Activated CD8-positive, alpha-beta T cell treated with anti-CD3 and anti-CD28 coated beads, Interleukin-2, amount 10 ng/mL, durations not matched to agents 7 days and 5 days (primary cell): ENCODE data around the gene RAPGEF1. TPM values are rescaled to one million over a fixed set of nuclear protein-coding genes. Genes with fewer than 3 reads are reported as not detected.

Source experiments
- ATAC-seq: fragments of 150-1000 bp; cut with Tn5 transposase; one replicate; pipeline ENCODE4 v1.10.0; 2021; ENCODE audit warnings: moderate library complexity
- CTCF ChIA-PET: fragments of 350-600 bp; sonication (Branson Sonifier 250); formaldehyde crosslinking; loops from one replicate; lab custom pipeline; 2021; ENCODE audit warnings: antibody characterized with exemption; lab: Charles Lee
- POLR2A ChIA-PET: fragments of 350-600 bp; sonication (Branson Sonifier 250); formaldehyde crosslinking; loops from one replicate; lab custom pipeline; 2021; ENCODE audit warnings: antibody characterized with exemption; lab: Charles Lee
- DNase-seq: peaks from one replicate; pipeline ENCODE4 v3.0.0-alpha.2; 2020
- H3K27ac Mint-ChIP-seq: one replicate; pipeline ENCODE4 v1.8.0; 2021; ENCODE audit warnings: mild to moderate bottlenecking, mixed read lengths
- H3K27me3 Mint-ChIP-seq: one replicate; pipeline ENCODE4 v1.8.0; 2021; ENCODE audit warnings: low read depth, mixed read lengths
- H3K36me3 Mint-ChIP-seq: one replicate; pipeline ENCODE4 v1.8.0; 2021; ENCODE audit warnings: low read depth, mixed read lengths
- H3K4me1 Mint-ChIP-seq: one replicate; pipeline ENCODE4 v1.8.0; 2021; ENCODE audit warnings: low read depth, mixed read lengths
- H3K4me3 Mint-ChIP-seq: one replicate; pipeline ENCODE4 v1.8.0; 2021; ENCODE audit warnings: mild to moderate bottlenecking, mixed read lengths
- H3K9me3 Mint-ChIP-seq: one replicate; pipeline ENCODE4 v1.8.0; 2022; ENCODE audit warnings: mixed read lengths; ENCODE audit not compliant: insufficient read depth
- total RNA-seq, 2 experiments: library from RNA; stranded (reverse); gene quantifications; one replicate each; pipeline ENCODE4 v1.2.3, GENCODE V29; 2021

The RAPGEF1 gene
- total RNA-seq, 2 experiments from 2014 or later = 128 TPM

DNA sequence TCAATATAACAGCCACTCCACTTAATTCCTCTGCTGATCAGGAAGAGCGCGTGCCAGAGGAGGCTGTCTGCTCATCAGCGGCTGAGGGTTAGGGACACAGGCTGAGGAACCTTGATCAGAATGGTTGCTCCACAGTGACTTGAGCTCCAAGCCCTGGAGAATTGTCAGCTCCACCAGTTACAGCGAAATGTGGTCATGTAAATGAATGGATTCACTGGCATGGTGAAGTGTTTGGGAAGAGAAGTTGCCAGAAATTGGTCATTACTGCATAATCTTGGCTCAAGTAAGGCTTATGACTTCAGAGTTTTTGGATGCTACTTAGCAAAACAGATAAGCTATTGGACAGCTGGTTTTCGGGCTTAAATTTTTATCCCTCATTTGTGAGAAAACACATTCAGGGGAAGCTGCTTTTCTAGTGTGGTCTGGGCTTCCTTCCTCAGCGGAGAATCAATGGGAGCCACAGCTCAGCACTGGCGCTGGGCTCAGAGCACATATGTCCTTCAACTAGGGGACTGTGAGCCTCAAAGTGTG, 129.6 kb downstream of the RAPGEF1 start:
- Mint-ChIP-seq H3K27me3 (no peaks in the 10 kb centered on the region), H3K4me3 (no peak overlapping the region), H3K36me3 (peaks cover 36% of the 10 kb centered on the region), H3K4me1 (peaks cover 3% of the 10 kb centered on the region), H3K9me3 (no peaks in the 10 kb centered on the region), H3K27ac (peak overlapping the region; percentile 16)
- CTCF ChIA-PET = interaction anchor here (1.3 kb wide), 1 partner anchor 19 kb away, joined by 4 read pairs; no protein-coding TSS in a partner anchor
- POLR2A ChIA-PET = interaction anchor here (0.7 kb wide), 1 partner anchor 285 kb away, joined by 3 read pairs; no protein-coding TSS in a partner anchor
- ATAC-seq = no peak
- DNase-seq = no peak

DNA sequence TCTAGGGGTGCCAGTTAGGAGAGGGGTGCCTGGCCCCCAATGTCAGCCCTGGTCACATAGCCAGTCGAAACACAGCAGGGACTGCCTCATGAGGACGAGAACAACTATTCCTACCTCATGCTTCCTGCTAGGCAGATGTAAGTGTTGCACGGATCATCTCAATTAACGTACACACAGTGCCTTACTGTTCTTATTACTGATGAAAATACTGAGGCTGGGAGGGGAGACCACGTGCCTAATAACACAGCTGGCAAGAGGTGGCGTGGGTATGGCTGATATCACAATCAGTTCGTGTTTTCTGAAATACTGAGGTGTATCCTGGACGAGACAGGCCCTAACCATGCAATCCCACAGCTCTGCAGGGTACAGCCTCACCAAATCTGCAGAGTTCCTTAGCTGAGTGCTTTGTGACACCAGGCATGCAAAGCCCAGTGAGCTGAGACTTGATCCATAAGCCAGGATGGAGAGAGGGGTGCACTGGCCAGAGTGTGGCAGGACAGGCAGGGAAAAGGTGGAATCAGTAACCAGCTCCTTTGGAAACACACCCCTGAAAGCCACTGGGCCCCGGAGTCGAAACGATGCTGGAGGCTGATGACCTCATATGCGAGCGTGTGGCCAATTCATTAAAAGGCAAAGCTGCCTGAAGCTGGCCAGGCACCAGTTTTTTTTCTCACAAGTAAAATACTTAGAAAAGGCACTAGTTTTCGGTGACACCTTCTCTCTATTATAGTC, 130.6 kb downstream of the RAPGEF1 start:
- DNase-seq = no peak
- Mint-ChIP-seq H3K4me3 (no peak overlapping the region), H3K27me3 (no peaks in the 10 kb centered on the region), H3K27ac (no peak overlapping the region), H3K36me3 (peaks cover 38% of the 10 kb centered on the region), H3K4me1 (peaks cover 3% of the 10 kb centered on the region), H3K9me3 (no peaks in the 10 kb centered on the region)
- ChIA-PET CTCF (interaction anchor here (1.3 to 1.4 kb wide), 2 partner anchors 18 to 24 kb away, joined by 3 to 4 read pairs; no protein-coding TSS in a partner anchor), POLR2A (no interaction called here)
- ATAC-seq = no peak

DNA sequence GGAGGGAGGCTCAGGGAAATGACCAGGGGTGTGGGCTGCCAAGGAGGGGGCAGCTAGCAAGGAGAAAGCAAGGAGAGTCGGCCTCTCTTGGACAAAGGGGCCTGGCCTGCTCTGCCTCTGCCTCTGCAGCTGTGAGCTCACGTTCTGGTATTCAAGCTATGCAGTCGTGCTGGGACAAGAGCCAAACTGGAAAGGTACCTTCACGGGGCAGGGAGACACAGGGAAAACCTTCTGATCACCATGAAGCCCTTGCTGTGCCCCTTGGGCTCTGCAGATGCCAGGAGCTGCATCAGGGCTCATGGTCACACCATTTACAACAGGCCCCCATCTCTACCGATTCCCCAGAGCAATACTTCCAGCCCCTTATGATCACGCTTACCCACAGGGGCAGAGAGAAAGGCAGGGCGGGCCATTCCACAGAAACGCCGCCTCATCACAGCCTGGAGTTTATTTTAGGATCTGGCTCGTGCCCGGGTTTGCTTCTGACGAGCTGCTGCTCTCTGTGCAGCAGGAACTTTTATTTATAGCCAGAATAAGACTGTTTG, 131.3 kb downstream of the RAPGEF1 start:
- H3K4me3 Mint-ChIP-seq = no peak overlapping the region
- H3K36me3 Mint-ChIP-seq = peaks cover 42% of the 10 kb centered on the region
- peak overlapping the region; percentile 45 for H3K27ac Mint-ChIP-seq
- H3K27me3 Mint-ChIP-seq = no peaks in the 10 kb centered on the region
- ChIA-PET CTCF (interaction anchor here (1.4 kb wide), 1 partner anchor 23 kb away, joined by 3 read pairs; no protein-coding TSS in a partner anchor), POLR2A (no interaction called here)
- H3K4me1 Mint-ChIP-seq = peaks cover 3% of the 10 kb centered on the region
- no peak for DNase-seq
- ATAC-seq = no peak
- no peaks in the 10 kb centered on the region for H3K9me3 Mint-ChIP-seq

DNA sequence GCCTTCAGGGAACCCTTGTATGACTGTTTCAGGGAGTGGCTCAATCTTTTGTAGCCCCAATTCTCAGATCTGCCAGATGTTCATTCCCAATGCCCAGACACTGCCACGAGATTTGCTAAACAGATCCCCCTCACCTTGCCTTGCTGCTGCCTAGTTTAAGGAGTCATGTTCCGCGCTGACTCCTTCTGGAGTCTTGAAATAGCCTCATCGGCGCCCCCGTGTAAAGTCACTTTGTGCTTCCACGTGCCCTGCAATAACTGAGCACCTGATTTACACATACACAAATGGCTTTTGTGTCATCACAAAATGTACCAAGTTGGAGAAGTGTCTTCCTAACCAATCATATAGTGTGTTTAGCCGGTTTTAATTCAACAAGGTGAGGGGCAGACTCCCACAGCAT, 132.3 kb downstream of the RAPGEF1 start:
- Mint-ChIP-seq H3K36me3 (peaks cover 40% of the 10 kb centered on the region), H3K27ac (no peak overlapping the region), H3K27me3 (no peaks in the 10 kb centered on the region), H3K4me3 (no peak overlapping the region), H3K9me3 (no peaks in the 10 kb centered on the region), H3K4me1 (peaks cover 3% of the 10 kb centered on the region)
- ChIA-PET CTCF (no interaction called here), POLR2A (no interaction called here)
- no peak for DNase-seq
- no peak for ATAC-seq

DNA sequence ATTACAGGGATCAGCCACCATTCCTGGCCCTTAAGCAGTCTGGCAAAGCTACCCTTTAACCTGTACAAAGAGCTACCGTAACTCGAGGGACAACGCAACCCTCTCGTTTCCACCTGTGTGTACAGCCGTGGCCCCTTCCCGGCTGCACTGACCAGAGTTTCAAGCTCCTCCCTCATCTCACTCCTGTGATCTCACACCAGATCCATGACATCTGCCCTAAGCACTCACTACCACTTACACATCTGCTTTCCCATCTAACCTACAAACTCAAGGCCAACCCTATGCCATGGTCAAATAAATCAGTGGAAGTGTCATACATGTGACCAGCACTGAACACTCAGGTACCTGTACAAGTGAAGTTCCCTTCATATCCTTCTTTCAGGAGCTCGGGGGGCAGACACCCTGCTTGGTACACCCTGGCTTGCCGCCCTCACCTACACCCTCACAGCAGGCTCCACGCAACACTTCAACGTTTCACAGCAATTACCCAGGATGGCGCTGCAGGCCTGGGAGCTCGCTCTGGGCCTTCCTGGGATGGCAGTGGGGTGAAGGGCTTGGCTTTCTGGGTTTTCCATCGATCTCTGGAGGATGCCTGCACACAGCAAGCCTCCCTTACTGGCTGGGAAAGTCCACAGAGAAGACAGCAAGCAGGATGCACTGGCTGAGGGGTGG, 132.8 kb downstream of the RAPGEF1 start:
- Mint-ChIP-seq H3K27ac (no peak overlapping the region), H3K4me1 (peaks cover 3% of the 10 kb centered on the region), H3K27me3 (no peaks in the 10 kb centered on the region), H3K36me3 (peaks cover 43% of the 10 kb centered on the region), H3K4me3 (no peak overlapping the region), H3K9me3 (no peaks in the 10 kb centered on the region)
- no peak for DNase-seq
- CTCF ChIA-PET = no interaction called here
- POLR2A ChIA-PET = interaction anchor here (1.8 kb wide), 1 partner anchor 90 kb away, joined by 4 read pairs; no protein-coding TSS in a partner anchor
- ATAC-seq = no peak

DNA sequence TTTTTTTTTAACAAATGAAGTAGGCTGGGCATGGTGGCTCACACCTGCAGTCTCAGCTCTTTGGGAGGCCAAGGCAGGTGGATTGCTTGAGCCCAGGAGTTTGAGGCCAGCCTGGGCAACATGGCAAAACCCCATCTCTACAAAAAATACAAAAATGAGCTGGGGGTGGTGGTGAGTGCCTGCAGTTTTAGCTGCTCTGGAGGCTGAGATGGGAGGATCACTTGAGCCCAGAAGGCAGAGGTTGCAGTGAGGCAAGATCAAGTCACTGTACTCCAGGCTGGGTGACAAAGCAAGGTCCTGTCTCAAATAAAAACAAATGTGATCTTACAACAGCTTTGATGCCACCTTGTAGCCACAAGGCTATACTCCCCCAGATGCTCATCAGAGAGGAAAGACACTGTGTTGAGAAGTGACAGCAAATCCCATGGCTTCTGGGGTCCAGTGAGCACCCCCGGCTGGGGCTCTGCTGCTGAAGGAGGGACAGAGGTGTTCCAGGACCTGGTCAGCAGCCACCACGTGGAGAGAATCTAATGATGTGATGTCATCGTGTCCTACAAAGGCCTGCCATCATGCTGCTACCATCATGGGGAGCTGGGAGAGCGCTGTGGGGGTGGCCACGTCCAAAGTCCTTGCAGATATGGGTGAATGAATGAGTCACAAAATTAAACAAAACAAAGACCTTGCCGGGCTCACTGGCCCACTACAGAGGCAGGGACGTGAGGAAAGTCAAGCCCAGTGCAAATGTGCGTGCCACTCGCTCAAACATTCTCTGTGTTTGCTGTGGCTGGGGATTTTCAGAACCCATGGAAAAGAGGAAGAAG, 133.9 kb downstream of the RAPGEF1 start:
- ATAC-seq = no peak
- POLR2A ChIA-PET = interaction anchor here (1.8 kb wide), 1 partner anchor 91 kb away, joined by 4 read pairs; no protein-coding TSS in a partner anchor
- no peak overlapping the region for H3K4me3 Mint-ChIP-seq

DNA sequence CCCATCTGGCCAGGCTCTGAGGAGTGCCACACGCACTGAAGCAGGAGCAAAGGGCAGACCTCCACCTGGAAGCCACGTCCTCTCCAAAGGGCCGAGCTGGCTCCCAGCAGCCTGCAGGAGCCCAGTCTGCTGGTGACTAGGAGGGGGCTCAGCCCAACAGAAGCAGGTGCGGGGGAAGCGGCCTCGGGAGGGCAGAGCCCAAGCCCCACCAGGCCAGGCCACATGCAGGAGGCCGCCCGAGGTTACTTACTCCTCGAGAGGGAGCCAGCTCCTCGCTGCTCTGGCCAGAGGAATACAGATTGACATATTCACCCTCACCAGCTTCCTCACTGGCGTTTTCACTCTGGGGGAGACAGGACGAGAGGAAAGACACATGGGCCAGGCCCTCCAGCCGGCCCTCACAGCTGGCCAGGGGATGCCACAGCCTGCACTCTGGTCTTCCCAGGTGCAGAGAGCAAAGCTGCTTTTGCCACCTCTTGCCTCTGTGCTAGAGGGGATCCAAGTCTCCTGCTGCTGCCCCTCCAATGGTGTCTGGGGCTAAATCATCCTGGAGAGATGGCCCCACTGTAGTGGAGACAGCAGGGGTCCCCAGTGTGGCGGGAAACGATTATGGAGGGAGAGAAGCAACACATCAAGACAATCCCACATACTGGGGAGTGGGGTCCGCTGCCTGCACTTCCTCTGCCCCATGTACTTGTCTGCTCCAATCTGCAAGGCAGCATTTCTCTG, 136.0 kb downstream of the RAPGEF1 start:
- no peak for ATAC-seq
- DNase-seq = no peak
- Mint-ChIP-seq H3K4me1 (no peaks in the 10 kb centered on the region), H3K36me3 (peaks cover 54% of the 10 kb centered on the region), H3K4me3 (no peak overlapping the region), H3K27ac (peak overlapping the region; percentile 8), H3K27me3 (no peaks in the 10 kb centered on the region), H3K9me3 (no peaks in the 10 kb centered on the region)
- CTCF ChIA-PET = interaction anchor here (1.0 to 1.4 kb wide), 2 partner anchors 11 to 12 kb away, joined by 3 to 4 read pairs; no protein-coding TSS in a partner anchor
- POLR2A ChIA-PET = no interaction called here

More for the DNA sequence above, 133.9 kb downstream of the RAPGEF1 start:
- Mint-ChIP-seq H3K27me3 (no peaks in the 10 kb centered on the region), H3K4me1 (peaks cover 3% of the 10 kb centered on the region), H3K27ac (peak overlapping the region; percentile 62), H3K9me3 (no peaks in the 10 kb centered on the region), H3K36me3 (peaks cover 46% of the 10 kb centered on the region)
- no peak for DNase-seq
- CTCF ChIA-PET = no interaction called here

DNA sequence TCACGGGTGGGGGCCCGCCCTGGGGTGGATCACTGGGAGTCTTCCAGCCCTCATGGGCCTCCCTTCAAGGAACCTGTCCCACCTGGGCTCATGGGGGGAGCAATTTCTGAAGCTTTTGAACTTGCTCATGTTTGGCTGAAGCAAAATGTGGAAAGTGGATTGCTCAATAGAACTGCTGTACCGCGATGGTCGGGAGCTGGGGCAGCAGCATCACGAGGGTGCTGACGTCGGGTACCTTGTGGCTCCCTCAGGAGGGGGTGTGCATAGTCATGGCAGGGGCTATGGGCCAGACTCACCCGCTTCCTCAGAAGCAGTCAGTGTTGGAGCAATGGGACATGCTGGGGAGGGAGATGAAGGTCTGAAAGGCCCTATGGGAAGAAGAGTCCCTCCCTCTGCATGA, 136.7 kb downstream of the RAPGEF1 start:
- ChIA-PET CTCF (interaction anchor here (1.4 kb wide), 1 partner anchor 10 kb away, joined by 4 read pairs; no protein-coding TSS in a partner anchor), POLR2A (no interaction called here)
- no peaks in the 10 kb centered on the region for H3K4me1 Mint-ChIP-seq
- peaks cover 56% of the 10 kb centered on the region for H3K36me3 Mint-ChIP-seq
- ATAC-seq = no peak
- DNase-seq = no peak
- no peak overlapping the region for H3K27ac Mint-ChIP-seq
- H3K4me3 Mint-ChIP-seq = no peak overlapping the region
- H3K9me3 Mint-ChIP-seq = no peaks in the 10 kb centered on the region
- no peaks in the 10 kb centered on the region for H3K27me3 Mint-ChIP-seq

DNA sequence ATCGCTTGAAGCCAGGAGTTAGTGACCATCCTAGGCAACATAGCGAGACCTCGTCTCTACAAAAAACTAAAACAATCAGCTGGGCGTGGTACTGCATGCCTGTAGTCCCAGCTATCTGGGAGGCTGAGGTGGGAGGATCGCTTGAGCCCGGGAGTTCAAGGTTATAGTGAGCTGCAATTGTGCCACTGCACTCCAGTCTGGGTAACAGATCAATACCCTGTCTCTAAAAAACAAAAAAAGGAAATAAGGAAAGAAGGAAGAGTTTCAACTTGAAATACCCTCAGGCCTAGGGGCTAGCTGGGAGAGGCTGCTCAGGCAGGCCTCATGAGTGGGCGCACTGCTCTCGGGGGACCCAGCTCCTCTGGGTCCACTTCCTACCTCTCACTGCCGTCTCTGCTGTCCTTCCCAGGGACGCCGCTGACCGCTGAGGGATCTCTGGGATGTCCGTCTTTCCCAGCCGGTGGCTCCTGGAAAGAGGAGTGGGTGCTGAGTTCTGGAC, 138.1 kb downstream of the RAPGEF1 start:
- POLR2A ChIA-PET = no interaction called here
- Mint-ChIP-seq H3K4me3 (no peak overlapping the region), H3K36me3 (peaks cover 55% of the 10 kb centered on the region), H3K4me1 (no peaks in the 10 kb centered on the region), H3K27ac (no peak overlapping the region), H3K27me3 (no peaks in the 10 kb centered on the region), H3K9me3 (no peaks in the 10 kb centered on the region)
- CTCF ChIA-PET = interaction anchor here (0.6 to 1.4 kb wide), 5 partner anchors 10 to 142 kb away, joined by 3 to 4 read pairs (median 3); no protein-coding TSS in a partner anchor
- ATAC-seq (no peak), DNase-seq (no peak)

DNA sequence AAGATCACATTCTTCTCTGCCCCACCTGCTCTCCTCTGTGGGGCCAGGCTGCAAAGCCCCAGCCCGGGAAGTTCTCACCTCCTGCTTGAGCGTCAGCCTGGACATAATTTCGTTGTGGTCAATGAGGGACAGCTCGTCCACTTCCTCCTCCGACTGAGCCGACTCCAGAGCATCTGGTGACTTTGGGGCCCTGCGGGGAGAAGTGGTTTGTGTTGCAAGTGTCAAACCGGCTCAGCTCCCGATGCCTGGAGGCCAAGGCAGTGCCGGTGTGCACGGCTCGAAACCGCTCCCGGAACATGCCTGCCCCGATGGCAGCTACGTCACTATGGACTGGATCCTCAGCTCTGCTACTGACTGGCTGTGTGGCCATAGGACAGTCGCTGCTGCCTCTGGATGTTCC, 141.8 kb downstream of the RAPGEF1 start:
- ATAC-seq = no peak
- Mint-ChIP-seq H3K9me3 (no peaks in the 10 kb centered on the region), H3K36me3 (peaks cover 42% of the 10 kb centered on the region), H3K4me1 (no peaks in the 10 kb centered on the region), H3K27me3 (no peaks in the 10 kb centered on the region), H3K4me3 (no peak overlapping the region), H3K27ac (no peak overlapping the region)
- no peak for DNase-seq
- POLR2A ChIA-PET = no interaction called here
- CTCF ChIA-PET = interaction anchor here (1.0 to 1.9 kb wide), 2 partner anchors 13 to 145 kb away, joined by 3 to 5 read pairs; no protein-coding TSS in a partner anchor
